A673 (cell line): ENCODE results near the gene SLC2A1.

Source experiments
- CTCF ChIP-seq: fragments of 300-800, 200-600 bp; sonication (generic); conservative IDR thresholded peaks from 2 replicates; pipeline ENCODE4 v1.5.1; 2017; ENCODE audit warnings: low read depth, mild to moderate bottlenecking, antibody characterized with exemption, low read length, moderate library complexity, mixed read lengths
- EZH2 ChIP-seq: fragments of 200-600 bp; sonication (generic); IDR thresholded peaks from 2 replicates; pipeline ENCODE4 v1.6.1; 2017; ENCODE audit warnings: borderline replicate concordance, low read depth, mild to moderate bottlenecking, mixed read lengths, antibody characterized with exemption, low read length; ENCODE audit not compliant: poor library complexity, severe bottlenecking

DNA sequence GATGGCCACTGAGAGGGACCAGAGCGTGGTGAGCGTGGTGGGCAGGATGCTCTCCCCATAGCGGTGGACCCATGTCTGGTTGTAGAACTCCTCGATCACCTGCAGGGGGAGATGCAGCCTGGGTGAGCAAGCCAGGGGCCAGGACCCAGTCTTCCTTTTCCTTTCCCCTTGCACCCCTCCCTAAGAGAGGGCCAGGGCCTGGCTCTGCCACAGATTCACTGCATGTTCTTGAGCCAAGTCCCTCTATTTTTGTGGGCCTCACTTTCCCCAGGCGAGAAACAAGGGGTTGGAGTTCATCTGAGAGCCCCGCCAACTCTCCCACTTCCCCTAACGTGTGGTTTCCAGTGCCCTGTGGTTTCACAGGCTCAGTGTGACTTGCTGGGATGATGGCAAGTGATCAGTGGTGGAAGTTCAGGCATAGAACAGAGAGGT, 27.5 kb downstream of the SLC2A1 start:
- TF ChIP-seq CTCF (peak; percentile 71), EZH2 (no peak)
